Fibroblast of lung (primary cell): Measurements from ENCODE around the gene HAVCR2.

ENCODE experiments used
- CTCF ChIP-seq, 2 donors: IDR thresholded peaks in 1 of 2; conservative IDR thresholded peaks in 1 of 2; 1 replicate in 1 of 2; 2 replicates in 1 of 2; pipeline ENCODE4 v1.5.1; 2011 to 2012; ENCODE audit warnings: low read length in 2 of 2, control low read depth in 1 of 2, inconsistent platforms in 1 of 2, low read depth in 1 of 2, mild to moderate bottlenecking in 1 of 2
- EZH2 ChIP-seq: IDR thresholded peaks from 2 replicates; pipeline ENCODE4 v1.5.1; 2012; ENCODE audit warnings: low read length, control low read depth, mild to moderate bottlenecking; ENCODE audit errors: missing control alignments

- TF ChIP-seq CTCF (conservative IDR thresholded peaks at IDR 0.05 in 1 of 2, IDR thresholded peaks at IDR 0.05 in 1 of 2; ENCODE audit: low read depth in 1 of 2, low read length in 2 of 2), result no peak
- no peak for TF ChIP-seq EZH2
Measured at GRCh38 chr5:157109744-157110143, 900 bp upstream of the HAVCR2 start.
